Naive thymus-derived CD8-positive, alpha-beta T cell (primary cell): ENCODE results near the gene TANGO2. TPM values are rescaled to one million over a fixed set of nuclear protein-coding genes. Genes with fewer than 3 reads are reported as not detected.
A peak's percentile ranks its signal among the peaks of the same experiment; 100 is the strongest.

ENCODE experiments used
- microRNA-seq: library from miRNA; unstranded; fragments of <30 nt; microRNA quantifications from one replicate; pipeline ENCODE4 v1.2.0, GENCODE V29; 2022; ENCODE audit warnings: borderline microRNAs expressed
- polyA plus RNA-seq, 3 donors: library from polyadenylated mRNA; unstranded; fragments of 300-500 nt; fragmentation: Illumina TruSeq; gene quantifications; one replicate each; pipeline ENCODE4 v1.2.3, GENCODE V29; 2021
- total RNA-seq, 8 experiments: library from RNA in 2 of 8; stranded (reverse) in 2 of 8; gene quantifications; one replicate each; pipeline ENCODE4 v1.2.3 and lab custom pipeline; 2021 to 2026

Gene TANGO2
- total and polyA plus RNA-seq, 5 experiments from 2014 or later = 22.6 to 38.0 (median 36.2) TPM

Small RNA genes lying within 50 kb of the gene (microRNA-seq; reads per million reads assigned to microRNA genes)
- gene MIR185 (40.0 reads per million, percentile 51 among the genes with 10 or more reads in this experiment), gene MIR6816 (not detected)

Other genes starting within 250 kb of the TANGO2 start
- 10 to 100 TPM; 11.0 to 12.5 TPM for gene GNB1L, start 166.2 kb upstream of the TANGO2 start, total RNA-seq
- gene GNB1L, start 166.2 kb upstream of the TANGO2 start, polyA plus RNA-seq = 10 to 100 TPM; 12.2 to 18.7 (median 17.3) TPM
- gene RTL10, start 166.2 kb upstream of the TANGO2 start, total RNA-seq = 10 to 100 TPM; 30.9 to 33.0 TPM
- gene RTL10, start 166.2 kb upstream of the TANGO2 start, polyA plus RNA-seq = 10 to 100 TPM in 2 of 3 donors, 1 to 10 TPM in 1; 7.0 to 14.3 (median 13.4) TPM
- 10 to 100 TPM; 40.7 to 43.0 TPM for gene COMT, start 79.3 kb upstream of the TANGO2 start, total RNA-seq
- gene COMT, start 79.3 kb upstream of the TANGO2 start, polyA plus RNA-seq = 10 to 100 TPM; 92.1 to 97.2 (median 92.6) TPM
- gene TXNRD2, start 79.3 kb upstream of the TANGO2 start, total RNA-seq = 10 to 100 TPM; 33.4 to 33.8 TPM
- gene TXNRD2, start 79.3 kb upstream of the TANGO2 start, polyA plus RNA-seq = 10 to 100 TPM in 2 of 3 donors, 1 to 10 TPM in 1; 6.5 to 14.9 (median 10.6) TPM
- 1 to 10 TPM; 4.6 to 5.1 TPM for gene ARVCF, start 4.3 kb upstream of the TANGO2 start, total RNA-seq
- gene ARVCF, start 4.3 kb upstream of the TANGO2 start, polyA plus RNA-seq = 1 to 10 TPM in 2 of 3 donors, under 1 TPM in 1; 0.53 to 1.5 (median 1.1) TPM
- gene DGCR8, start 59.1 kb downstream of the TANGO2 start, total RNA-seq = 10 to 100 TPM; 51.3 to 53.3 TPM
- gene DGCR8, start 59.1 kb downstream of the TANGO2 start, polyA plus RNA-seq = 1 to 10 TPM; 4.0 to 6.0 (median 4.4) TPM
- gene RANBP1, start 95.0 kb downstream of the TANGO2 start, total RNA-seq = 10 to 100 TPM; 64.0 to 67.0 TPM
- gene RANBP1, start 95.0 kb downstream of the TANGO2 start, polyA plus RNA-seq = 100 to 1,000 TPM in 1 of 3 donors, 10 to 100 TPM in 2; 72.5 to 106 (median 92.7) TPM
- gene TRMT2A, start 96.1 kb downstream of the TANGO2 start, total RNA-seq = 100 to 1,000 TPM; 120 to 123 TPM
- gene TRMT2A, start 96.1 kb downstream of the TANGO2 start, polyA plus RNA-seq = 10 to 100 TPM; 24.8 to 36.8 (median 32.5) TPM
- gene ZDHHC8, start 110.7 kb downstream of the TANGO2 start, total RNA-seq = 10 to 100 TPM; 93.5 to 99.2 TPM
- 1 to 10 TPM; 1.4 to 4.6 (median 2.6) TPM for gene ZDHHC8, start 110.7 kb downstream of the TANGO2 start, polyA plus RNA-seq
- not detected for gene CCDC188, start 129.9 kb downstream of the TANGO2 start, total RNA-seq
- not detected for gene CCDC188, start 129.9 kb downstream of the TANGO2 start, polyA plus RNA-seq
- gene RTN4R, start 247.2 kb downstream of the TANGO2 start, total RNA-seq = 1 to 10 TPM; 5.0 to 5.1 TPM
- 1 to 10 TPM; 4.3 to 5.6 (median 4.7) TPM for gene RTN4R, start 247.2 kb downstream of the TANGO2 start, polyA plus RNA-seq